ENCODE results near the gene SPINK1. TPM values are rescaled to one million over a fixed set of nuclear protein-coding genes. Genes with fewer than 3 reads are reported as not detected.
"Not testable (repeated sequence)": the region's sequence is repeated elsewhere in the genome, so short reads cannot be mapped to it uniquely, and the experiment has no call there.

The SPINK1 gene, protein sequence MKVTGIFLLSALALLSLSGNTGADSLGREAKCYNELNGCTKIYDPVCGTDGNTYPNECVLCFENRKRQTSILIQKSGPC
- polyA plus RNA-seq (2013, experiment 1 of 2), result 1.3 TPM
- 2.0 TPM for polyA plus RNA-seq (2013, experiment 2 of 2)

DNA sequence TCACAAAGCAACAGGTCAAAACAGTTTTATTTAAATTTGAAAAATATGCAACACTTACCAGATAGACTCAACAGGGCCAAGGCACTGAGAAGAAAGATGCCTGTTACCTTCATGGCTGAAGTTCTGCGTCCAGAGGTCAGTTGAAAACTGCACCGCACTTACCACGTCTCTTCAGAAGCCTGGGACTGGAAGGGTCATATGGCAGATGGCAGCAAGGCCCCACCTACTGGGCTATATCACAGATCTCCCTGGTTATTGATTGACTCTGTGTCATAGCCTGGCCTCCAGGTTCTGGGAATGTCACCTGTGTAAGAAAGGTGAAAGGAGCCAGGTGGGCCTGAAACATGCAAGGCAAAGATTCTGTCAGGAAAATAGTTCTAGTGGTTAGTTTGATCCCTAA is at the start of gene SPINK1:
TSS of gene SPINK1 (minus strand) at position 207 of the 400 bp plus-strand sequence. CDS start at position 113, 94 bp downstream.
- no peak within 1 kb of the TSS for H3K9ac ChIP-seq (ENCODE audit: low read depth, low read length)
- 91% methylated on average over 3 of the region's 3 CpGs for WGBS
- H3K4me1 ChIP-seq (ENCODE audit: insufficient read depth, low read length), result no peaks in the 10 kb centered on the region
- no peaks in the 10 kb centered on the region for H3K36me3 ChIP-seq (ENCODE audit: insufficient read depth, low read length)
- no peak within 1 kb of the TSS for H3K4me3 ChIP-seq (ENCODE audit: low read length)
- H3K9me3 ChIP-seq (ENCODE audit: insufficient read depth, low read depth, low read length), result no peaks in the 10 kb centered on the region
- H3K27me3 ChIP-seq (ENCODE audit: insufficient read depth, low read length), result no peaks in the 10 kb centered on the region
- no peak within 1 kb of the TSS for H3K27ac ChIP-seq (ENCODE audit: low read depth, low read length)

DNA sequence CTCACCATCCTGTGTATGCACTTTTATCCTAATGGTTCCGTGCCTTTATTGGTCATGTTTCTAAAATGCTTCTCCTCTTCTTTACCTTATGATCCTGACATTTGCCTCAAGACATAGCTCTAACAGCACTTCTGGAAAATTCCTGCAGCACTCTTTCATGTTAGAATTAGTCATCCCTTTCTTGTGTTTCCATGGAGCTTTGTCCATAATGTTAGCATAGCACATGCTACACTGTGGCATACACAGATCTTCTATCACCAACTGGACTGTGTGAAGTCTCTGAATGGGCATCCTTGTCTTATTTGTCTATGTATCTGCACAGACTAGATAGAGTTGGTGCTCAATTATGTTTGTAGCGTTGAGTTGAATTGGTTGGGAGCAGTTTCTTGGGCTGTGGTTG is 49.0 kb upstream of the SPINK1 start:
- no peaks in the 10 kb centered on the region for H3K27me3 ChIP-seq (ENCODE audit: insufficient read depth, low read length)
- H3K36me3 ChIP-seq (ENCODE audit: insufficient read depth, low read length), result peaks cover 7% of the 10 kb centered on the region; the same call in 1 of the 2 replicates
- no peaks in the 10 kb centered on the region for H3K9me3 ChIP-seq (ENCODE audit: insufficient read depth, low read depth, low read length)
- 94% methylated on average over 2 of the region's 2 CpGs for WGBS
- H3K27ac ChIP-seq (ENCODE audit: low read depth, low read length), result no peak overlapping the region
- H3K4me3 ChIP-seq (ENCODE audit: low read length), result no peak overlapping the region
- no peak overlapping the region for H3K9ac ChIP-seq (ENCODE audit: low read depth, low read length)
- peaks cover 33% of the 10 kb centered on the region for H3K4me1 ChIP-seq (ENCODE audit: insufficient read depth, low read length)

DNA sequence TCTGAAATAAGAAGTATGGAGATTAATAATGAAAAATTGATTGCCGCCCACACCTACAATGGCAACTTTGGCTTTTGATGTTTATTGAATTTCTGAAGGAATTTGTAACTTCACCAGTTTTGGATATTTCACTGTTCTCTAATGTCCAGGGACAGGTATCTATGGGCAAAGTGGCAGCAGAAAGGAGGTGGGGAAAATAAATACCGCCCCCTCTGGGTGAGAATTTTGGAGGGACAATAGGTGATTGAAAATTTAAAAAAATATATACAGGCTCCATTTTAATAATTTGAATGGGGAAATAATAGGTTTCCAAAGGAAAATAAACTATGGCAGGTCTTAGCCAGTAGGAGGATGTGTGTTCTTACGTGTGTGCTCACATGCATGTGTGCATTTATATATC is 48.3 kb upstream of the SPINK1 start:
- Histone ChIP-seq H3K36me3 (ENCODE audit: insufficient read depth, low read length) (peaks cover 7% of the 10 kb centered on the region; the same call in 1 of the 2 replicates), H3K9ac (ENCODE audit: low read depth, low read length) (no peak overlapping the region), H3K27me3 (ENCODE audit: insufficient read depth, low read length) (no peaks in the 10 kb centered on the region), H3K9me3 (ENCODE audit: insufficient read depth, low read depth, low read length) (no peaks in the 10 kb centered on the region), H3K4me3 (ENCODE audit: low read length) (no peak overlapping the region), H3K4me1 (ENCODE audit: insufficient read depth, low read length) (peaks cover 39% of the 10 kb centered on the region), H3K27ac (ENCODE audit: low read depth, low read length) (no peak overlapping the region)
- 99% methylated on average over 3 of the region's 3 CpGs for WGBS

DNA sequence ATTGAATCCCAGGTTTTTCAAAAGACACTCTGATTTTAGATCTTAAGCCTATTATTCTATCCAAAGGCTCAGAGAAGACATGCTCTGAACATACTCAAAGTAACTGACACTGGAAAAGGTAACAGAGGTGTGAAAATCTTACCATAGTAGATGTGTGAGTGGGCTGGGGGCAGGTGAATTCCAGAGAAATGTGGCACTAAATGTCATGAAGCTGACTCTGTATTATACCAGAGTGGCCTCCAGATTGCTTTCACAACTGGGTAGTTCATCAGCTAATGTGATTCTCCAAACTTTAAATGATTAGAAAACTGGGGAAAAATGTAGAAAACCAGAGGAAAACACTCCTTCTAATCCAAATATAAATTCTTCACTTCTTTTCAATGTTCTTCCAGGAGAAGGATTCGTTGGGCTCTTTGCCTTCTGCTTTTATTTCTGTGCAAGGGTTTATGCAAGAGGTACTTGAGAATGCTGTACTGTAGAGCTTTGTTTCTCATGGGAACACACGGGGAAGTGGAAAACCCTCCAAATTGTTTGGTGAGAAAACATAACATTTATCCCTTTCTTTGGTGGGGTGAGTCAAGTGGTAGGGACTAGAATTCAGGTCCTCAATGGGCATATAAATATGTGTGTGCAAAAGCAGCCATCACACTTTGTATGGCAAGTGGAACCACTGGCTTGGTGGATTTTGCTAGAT is 46.7 kb upstream of the SPINK1 start, which contains the start of gene SCGB3A2:
TSS of gene SCGB3A2 (plus strand) at position 646 of the 694 bp plus-strand sequence. CDS start 93 bp downstream, outside the sequence.
- Histone ChIP-seq H3K9ac (ENCODE audit: low read depth, low read length) (no peak within 1 kb of the TSS), H3K36me3 (ENCODE audit: insufficient read depth, low read length) (peaks cover 7% of the 10 kb centered on the region; the same call in 1 of the 2 replicates), H3K9me3 (ENCODE audit: insufficient read depth, low read depth, low read length) (no peaks in the 10 kb centered on the region), H3K4me3 (ENCODE audit: low read length) (no peak within 1 kb of the TSS), H3K4me1 (ENCODE audit: insufficient read depth, low read length) (peaks cover 43% of the 10 kb centered on the region), H3K27me3 (ENCODE audit: insufficient read depth, low read length) (no peaks in the 10 kb centered on the region), H3K27ac (ENCODE audit: low read depth, low read length) (no peak within 1 kb of the TSS; the same call in 1 of the 2 replicates)
- 92% methylated on average over 1 of the region's 2 CpGs for WGBS

DNA sequence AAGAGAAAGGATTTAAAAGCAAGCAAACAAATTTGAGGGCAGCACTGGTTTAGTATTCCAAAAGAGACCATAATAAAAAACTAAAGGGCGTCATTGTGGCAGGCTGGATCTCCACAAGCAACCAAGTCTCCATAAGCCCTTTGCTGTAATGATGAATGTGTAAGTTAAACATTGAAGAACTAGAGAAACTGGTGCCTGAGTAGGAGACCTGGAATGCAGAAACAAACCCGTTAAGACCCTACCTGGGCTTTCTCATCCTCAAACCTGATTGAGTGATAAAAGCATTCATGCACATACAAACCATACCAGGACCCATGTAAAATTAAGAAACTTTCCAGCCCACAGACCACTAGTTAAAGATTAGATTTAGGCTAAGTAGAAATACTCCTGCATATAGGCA is 45.2 kb upstream of the SPINK1 start:
- Histone ChIP-seq H3K27me3 (ENCODE audit: insufficient read depth, low read length) (peaks cover 8% of the 10 kb centered on the region; the same call in 1 of the 2 replicates), H3K27ac (ENCODE audit: low read depth, low read length) (peak overlapping the region; percentile 98), H3K9ac (ENCODE audit: low read depth, low read length) (no peak overlapping the region), H3K4me1 (ENCODE audit: insufficient read depth, low read length) (peaks cover 37% of the 10 kb centered on the region), H3K9me3 (ENCODE audit: insufficient read depth, low read depth, low read length) (no peaks in the 10 kb centered on the region), H3K36me3 (ENCODE audit: insufficient read depth, low read length) (peaks cover 9% of the 10 kb centered on the region), H3K4me3 (ENCODE audit: low read length) (no peak overlapping the region)
- 74% methylated on average over 2 of the region's 2 CpGs for WGBS

DNA sequence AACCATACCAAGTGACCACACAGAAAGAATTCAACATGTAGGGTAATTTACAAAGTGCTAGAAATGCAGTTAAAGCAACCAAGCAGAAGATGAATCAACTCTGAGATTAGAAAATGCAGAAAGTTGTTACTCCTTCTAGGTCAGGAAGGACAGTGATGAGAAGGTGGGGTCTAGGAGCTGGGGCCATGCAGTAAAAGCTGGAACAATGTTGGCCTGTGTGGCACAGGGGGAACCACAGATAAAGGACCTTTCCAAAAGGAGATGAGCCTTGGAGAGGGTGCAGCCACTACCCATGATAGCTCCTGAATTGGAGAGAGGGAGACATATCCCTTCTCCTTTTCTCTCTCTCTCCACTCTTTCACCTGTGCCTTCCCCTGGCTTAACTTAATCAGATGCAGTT is 44.7 kb upstream of the SPINK1 start:
- peaks cover 8% of the 10 kb centered on the region; the same call in 1 of the 2 replicates for H3K27me3 ChIP-seq (ENCODE audit: insufficient read depth, low read length)
- peak overlapping the region; percentile 98 for H3K27ac ChIP-seq (ENCODE audit: low read depth, low read length)
- H3K9ac ChIP-seq (ENCODE audit: low read depth, low read length), result no peak overlapping the region
- no peak overlapping the region for H3K4me3 ChIP-seq (ENCODE audit: low read length)
- no peaks in the 10 kb centered on the region for H3K9me3 ChIP-seq (ENCODE audit: insufficient read depth, low read depth, low read length)
- peaks cover 37% of the 10 kb centered on the region for H3K4me1 ChIP-seq (ENCODE audit: insufficient read depth, low read length)
- H3K36me3 ChIP-seq (ENCODE audit: insufficient read depth, low read length), result peaks cover 11% of the 10 kb centered on the region

DNA sequence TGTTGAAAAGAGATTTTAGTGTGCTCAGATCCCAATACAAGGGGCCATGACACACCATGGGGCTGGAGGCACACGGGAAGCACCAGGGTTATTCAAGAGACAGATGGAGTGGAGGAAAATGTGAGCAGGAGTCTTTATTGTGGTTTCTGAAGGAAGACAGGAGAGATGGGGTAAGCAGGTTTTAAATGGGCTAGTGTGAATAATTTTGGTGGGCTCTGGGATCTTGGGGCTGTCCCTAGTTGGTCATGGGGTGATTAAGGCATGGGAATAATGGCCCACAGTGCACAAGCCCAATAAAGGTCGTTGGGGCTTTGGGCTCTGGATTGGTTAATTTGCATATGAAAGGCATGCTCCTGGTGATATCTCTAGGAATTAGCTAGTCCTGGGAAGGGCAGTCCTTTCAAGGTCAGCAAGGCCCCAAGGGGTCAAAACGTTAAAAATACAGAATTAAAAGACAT is 43.5 kb upstream of the SPINK1 start:
- peak overlapping the region; percentile 67 for H3K9ac ChIP-seq (ENCODE audit: low read depth, low read length)
- H3K4me1 ChIP-seq (ENCODE audit: insufficient read depth, low read length), result peaks cover 37% of the 10 kb centered on the region
- H3K27ac ChIP-seq (ENCODE audit: low read depth, low read length), result peak overlapping the region; percentile 98
- H3K9me3 ChIP-seq (ENCODE audit: insufficient read depth, low read depth, low read length), result no peaks in the 10 kb centered on the region
- H3K27me3 ChIP-seq (ENCODE audit: insufficient read depth, low read length), result peaks cover 8% of the 10 kb centered on the region; the same call in 1 of the 2 replicates
- H3K4me3 ChIP-seq (ENCODE audit: low read length), result peak overlapping the region; percentile 88
- peaks cover 17% of the 10 kb centered on the region for H3K36me3 ChIP-seq (ENCODE audit: insufficient read depth, low read length)
- WGBS, result 2% methylated on average over 3 of the region's 3 CpGs

DNA sequence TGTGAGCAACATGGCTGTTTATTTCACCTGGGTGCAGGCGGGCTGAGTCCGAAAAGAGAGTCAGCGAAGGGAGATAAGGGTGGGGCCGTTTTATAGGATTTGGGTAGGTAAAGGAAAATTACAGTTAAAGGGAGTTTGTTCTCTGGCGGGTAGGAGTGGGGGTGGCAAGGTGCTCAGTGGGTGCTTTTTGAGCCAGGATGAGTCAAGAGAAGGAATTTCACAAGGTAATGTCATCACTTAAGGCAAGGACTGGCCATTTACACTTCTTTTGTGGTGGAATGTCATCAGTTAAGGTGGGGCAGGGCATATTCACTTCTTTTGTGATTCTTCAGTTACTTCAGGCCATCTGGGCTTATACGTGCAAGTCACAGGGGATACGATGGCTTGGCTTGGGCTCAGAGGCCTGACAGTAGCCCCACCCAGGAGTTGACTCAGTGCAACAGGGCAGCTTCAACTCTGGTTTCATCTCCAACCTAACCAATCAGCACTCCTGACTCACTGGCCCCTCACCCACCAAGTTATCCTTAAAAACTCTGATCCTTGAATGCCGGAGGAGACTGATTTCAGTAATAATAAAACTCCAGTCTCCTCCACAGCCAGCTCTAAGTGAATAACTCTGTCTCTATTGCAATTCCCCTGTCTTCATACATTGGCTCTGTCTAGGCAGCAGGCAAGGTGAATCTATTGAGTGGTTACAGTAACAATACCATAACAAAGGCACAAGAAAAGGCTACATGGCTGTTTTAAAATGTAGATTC is 42.8 kb upstream of the SPINK1 start:
- Histone ChIP-seq H3K4me3 (ENCODE audit: low read length) (peak overlapping the region; percentile 88), H3K9ac (ENCODE audit: low read depth, low read length) (peak overlapping the region; percentile 98)
- 3% methylated on average over 8 of the region's 8 CpGs for WGBS

DNA sequence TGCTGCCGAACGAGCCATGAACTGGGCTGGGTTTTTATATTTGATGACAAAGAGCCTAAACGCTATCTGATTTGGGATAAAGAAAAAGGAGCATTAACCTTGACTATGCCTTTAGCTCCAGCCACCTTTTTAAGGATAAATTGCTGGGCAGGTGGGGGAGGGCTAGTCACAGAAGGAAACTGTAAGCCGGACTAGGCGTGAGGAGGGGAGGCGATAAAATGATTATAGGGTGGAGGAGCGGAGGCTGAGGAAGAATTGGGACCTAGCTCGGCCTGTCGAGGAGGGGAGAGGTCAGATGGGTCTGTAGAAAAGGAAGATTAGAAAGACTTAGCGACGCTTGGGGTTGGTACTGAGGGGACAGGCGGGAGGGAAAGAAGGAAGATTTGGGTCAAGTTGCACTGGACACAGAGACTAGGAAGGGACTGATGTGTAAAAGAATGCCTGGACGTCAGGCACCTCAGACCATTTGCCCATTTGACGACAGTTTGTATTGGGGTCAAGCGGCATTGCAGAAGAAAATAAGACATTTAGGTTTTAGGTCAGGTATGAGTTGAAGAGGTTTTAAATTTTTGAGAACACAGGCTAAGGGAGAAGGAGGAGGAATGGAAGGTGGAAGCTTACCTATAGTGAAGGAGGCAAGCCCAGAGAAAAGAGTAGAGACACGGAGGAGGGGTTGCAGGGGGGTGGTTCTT is 41.4 kb upstream of the SPINK1 start:
- H3K9me3 ChIP-seq (ENCODE audit: insufficient read depth, low read depth, low read length); H3K27me3 ChIP-seq (ENCODE audit: insufficient read depth, low read length): not testable (repeated sequence)
- Histone ChIP-seq H3K27ac (ENCODE audit: low read depth, low read length) (peak overlapping the region; percentile 98), H3K36me3 (ENCODE audit: insufficient read depth, low read length) (peaks cover 29% of the 10 kb centered on the region), H3K9ac (ENCODE audit: low read depth, low read length) (peak overlapping the region; percentile 98), H3K4me1 (ENCODE audit: insufficient read depth, low read length) (peaks cover 42% of the 10 kb centered on the region), H3K4me3 (ENCODE audit: low read length) (peak overlapping the region; percentile 88)
- WGBS, result 1% methylated on average over 16 of the region's 16 CpGs

More for the DNA sequence above, 42.8 kb upstream of the SPINK1 start:
- H3K9me3 ChIP-seq (ENCODE audit: insufficient read depth, low read depth, low read length); H3K27me3 ChIP-seq (ENCODE audit: insufficient read depth, low read length): not testable (repeated sequence)
- H3K36me3 ChIP-seq (ENCODE audit: insufficient read depth, low read length), result peaks cover 22% of the 10 kb centered on the region
- H3K4me1 ChIP-seq (ENCODE audit: insufficient read depth, low read length), result peaks cover 42% of the 10 kb centered on the region
- peak overlapping the region; percentile 98 for H3K27ac ChIP-seq (ENCODE audit: low read depth, low read length)

DNA sequence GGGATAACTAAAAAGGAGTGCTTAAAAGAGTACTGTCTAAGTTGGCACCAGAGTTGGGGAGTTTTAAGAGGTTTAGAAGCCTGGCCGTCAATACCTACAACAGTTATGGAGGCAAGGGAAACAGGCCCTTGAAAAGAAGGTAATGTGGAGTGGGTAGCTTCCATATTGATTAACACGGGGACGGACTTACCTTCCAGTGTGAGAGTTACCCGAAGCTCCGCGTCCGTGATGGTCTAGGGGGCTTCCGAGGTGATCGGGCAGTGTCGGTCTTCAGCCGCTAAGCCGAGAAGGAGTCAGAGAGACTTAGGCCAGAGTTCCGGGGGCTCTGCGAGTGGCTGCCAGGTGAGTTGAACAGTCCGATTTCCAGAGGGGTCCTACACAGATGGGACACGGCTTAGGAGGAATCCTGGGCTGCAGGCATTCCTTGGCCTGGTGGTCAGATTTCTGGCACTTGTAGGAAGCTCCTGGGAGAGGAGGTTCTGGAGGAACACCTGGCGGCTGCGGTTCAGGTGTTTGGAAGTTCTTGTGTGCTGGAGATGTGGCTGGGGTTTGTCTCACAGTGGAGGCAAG is 40.6 kb upstream of the SPINK1 start:
- Histone ChIP-seq H3K4me1 (ENCODE audit: insufficient read depth, low read length) (peaks cover 40% of the 10 kb centered on the region), H3K27ac (ENCODE audit: low read depth, low read length) (peak overlapping the region; percentile 98), H3K9ac (ENCODE audit: low read depth, low read length) (peak overlapping the region; percentile 97), H3K4me3 (ENCODE audit: low read length) (peak overlapping the region; percentile 88), H3K36me3 (ENCODE audit: insufficient read depth, low read length) (peaks cover 35% of the 10 kb centered on the region)
- not testable (repeated sequence) for H3K27me3 ChIP-seq (ENCODE audit: insufficient read depth, low read length); H3K9me3 ChIP-seq (ENCODE audit: insufficient read depth, low read depth, low read length)
- WGBS, result 3% methylated on average over 18 of the region's 18 CpGs

Measured in HUES64 (cell line).